Measurements from ENCODE around the gene MRPL41.

GRCh38 chr9:137511758-137512463 is 39.8 kb upstream of the MRPL41 start:
- TF ChIP-seq POLR2A (IDR thresholded peaks at IDR 0.05; ENCODE audit: low read depth, low read length) (no peak), POLR2AphosphoS5 (IDR thresholded peaks at IDR 0.05; ENCODE audit: low read depth, low read length) (no peak)

Data from GM12892 (cell line).